Subcutaneous abdominal adipose tissue (tissue), 5 donors: ENCODE data around the gene AKNAD1.

Experiments used
- H3K27ac ChIP-seq: one replicate; pipeline ENCODE4 v1.7.0; 2013; ENCODE audit warnings: low read depth, mild to moderate bottlenecking, inconsistent platforms, low read length, moderate library complexity
- H3K27me3 ChIP-seq, 5 donors: one replicate each; pipeline ENCODE4 v1.7.0; 2013; ENCODE audit warnings: low read length in 5 of 5, inconsistent platforms in 1 of 5; ENCODE audit not compliant: control insufficient read depth in 5 of 5, insufficient read depth in 4 of 5
- H3K36me3 ChIP-seq, 5 donors: one replicate each; pipeline ENCODE4 v1.7.0; 2013; ENCODE audit warnings: low read length in 5 of 5; ENCODE audit not compliant: control insufficient read depth in 5 of 5, insufficient read depth in 5 of 5
- H3K4me1 ChIP-seq, 5 donors: one replicate each; pipeline ENCODE4 v1.7.0; 2013; ENCODE audit warnings: low read length in 5 of 5, mild to moderate bottlenecking in 3 of 5, moderate library complexity in 1 of 5; ENCODE audit not compliant: control insufficient read depth in 5 of 5, insufficient read depth in 5 of 5
- H3K4me3 ChIP-seq, 5 donors: one replicate each; pipeline ENCODE4 v1.7.0; 2013; ENCODE audit warnings: low read length in 5 of 5, low read depth in 1 of 5
- H3K9ac ChIP-seq, 5 donors: one replicate each; pipeline ENCODE4 v1.7.0; 2013; ENCODE audit warnings: low read length in 5 of 5, mild to moderate bottlenecking in 4 of 5, moderate library complexity in 3 of 5
- H3K9me3 ChIP-seq, 5 donors: one replicate each; pipeline ENCODE4 v1.7.0; 2013; ENCODE audit warnings: low read length in 5 of 5; ENCODE audit not compliant: control insufficient read depth in 5 of 5
- donor health status: healthy.
- donor health status: healthy.
- donor health status: healthy.
- donor health status: healthy.
- donor health status: healthy.

The AKNAD1 gene

DNA sequence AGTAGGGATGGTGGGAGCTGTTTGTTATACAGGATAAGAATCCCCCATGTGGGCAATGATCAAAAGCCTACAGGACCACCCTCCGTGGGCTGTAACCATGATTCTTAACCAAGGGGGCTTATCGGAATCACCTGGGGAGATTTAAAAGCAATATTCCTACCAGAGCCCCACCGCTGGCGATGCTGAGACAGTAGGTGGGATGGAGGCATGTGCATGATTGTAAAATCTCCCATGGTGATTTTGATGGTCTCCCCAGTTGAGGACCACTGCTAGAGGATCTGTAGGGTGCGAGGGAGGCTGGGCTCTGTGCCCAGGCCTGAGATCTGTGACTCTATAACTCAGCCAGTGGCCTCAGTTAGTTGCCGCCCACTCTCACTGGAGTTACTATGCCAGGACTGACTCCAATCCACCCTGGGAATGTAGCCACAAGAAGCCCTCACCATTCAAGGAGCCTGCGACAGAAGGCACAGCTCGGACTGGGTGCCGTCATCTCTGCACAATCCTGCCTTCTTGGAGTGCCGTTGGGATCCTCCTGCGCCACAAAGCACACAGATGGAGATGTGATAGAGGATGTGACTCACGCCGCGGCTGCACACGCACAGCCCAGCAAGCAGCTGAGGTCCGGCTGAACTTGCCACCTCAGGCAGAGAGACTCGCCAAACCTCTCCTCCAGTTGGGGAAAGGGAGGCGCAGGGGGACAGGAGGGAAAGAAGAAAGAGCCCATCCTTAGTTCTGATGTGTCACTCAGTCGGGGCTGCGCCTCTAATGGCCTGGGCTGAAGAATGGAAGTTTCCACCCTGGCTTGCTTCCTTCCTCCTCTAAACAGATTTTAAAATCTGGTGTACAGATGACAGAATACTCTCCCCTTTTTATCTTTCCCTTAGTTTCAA, 26.5 kb downstream of the AKNAD1 start:
- Histone ChIP-seq H3K4me1 (peaks cover 5 to 34% (median 27%) of the 10 kb centered on the region in 5 donors), H3K9ac (no peak overlapping the region), H3K27ac (peak overlapping the region; percentile 52), H3K36me3 (no peaks in the 10 kb centered on the region), H3K4me3 (peak overlapping the region in 4 of 5 donors; percentile 10 to 53 (median 22)), H3K27me3 (no peaks in the 10 kb centered on the region), H3K9me3 (no peaks in the 10 kb centered on the region)

DNA sequence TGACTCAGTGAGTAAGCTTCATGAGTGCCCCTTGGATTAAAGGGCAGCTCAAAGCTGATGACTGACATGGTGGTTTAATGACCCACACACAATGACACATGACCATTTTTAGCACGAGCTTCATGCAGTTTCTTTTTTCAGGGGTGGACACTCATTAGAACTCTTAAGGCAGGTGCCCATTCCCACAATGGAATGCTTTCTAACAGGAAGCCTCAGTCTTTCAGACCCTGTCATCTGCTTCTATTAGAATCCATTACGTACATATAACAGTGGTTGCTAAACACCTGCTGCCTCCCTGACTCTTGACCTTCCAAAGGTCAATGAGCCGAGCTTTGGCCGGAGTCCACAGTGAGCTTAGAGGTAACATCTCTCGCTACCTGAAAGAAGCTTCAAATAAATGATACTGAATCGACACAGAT, 27.4 kb downstream of the AKNAD1 start:
- Histone ChIP-seq H3K9ac (no peak overlapping the region), H3K27ac (no peak overlapping the region), H3K27me3 (no peaks in the 10 kb centered on the region), H3K9me3 (no peaks in the 10 kb centered on the region), H3K4me3 (no peak overlapping the region), H3K36me3 (no peaks in the 10 kb centered on the region), H3K4me1 (peaks cover 5 to 34% (median 27%) of the 10 kb centered on the region in 5 donors)

DNA sequence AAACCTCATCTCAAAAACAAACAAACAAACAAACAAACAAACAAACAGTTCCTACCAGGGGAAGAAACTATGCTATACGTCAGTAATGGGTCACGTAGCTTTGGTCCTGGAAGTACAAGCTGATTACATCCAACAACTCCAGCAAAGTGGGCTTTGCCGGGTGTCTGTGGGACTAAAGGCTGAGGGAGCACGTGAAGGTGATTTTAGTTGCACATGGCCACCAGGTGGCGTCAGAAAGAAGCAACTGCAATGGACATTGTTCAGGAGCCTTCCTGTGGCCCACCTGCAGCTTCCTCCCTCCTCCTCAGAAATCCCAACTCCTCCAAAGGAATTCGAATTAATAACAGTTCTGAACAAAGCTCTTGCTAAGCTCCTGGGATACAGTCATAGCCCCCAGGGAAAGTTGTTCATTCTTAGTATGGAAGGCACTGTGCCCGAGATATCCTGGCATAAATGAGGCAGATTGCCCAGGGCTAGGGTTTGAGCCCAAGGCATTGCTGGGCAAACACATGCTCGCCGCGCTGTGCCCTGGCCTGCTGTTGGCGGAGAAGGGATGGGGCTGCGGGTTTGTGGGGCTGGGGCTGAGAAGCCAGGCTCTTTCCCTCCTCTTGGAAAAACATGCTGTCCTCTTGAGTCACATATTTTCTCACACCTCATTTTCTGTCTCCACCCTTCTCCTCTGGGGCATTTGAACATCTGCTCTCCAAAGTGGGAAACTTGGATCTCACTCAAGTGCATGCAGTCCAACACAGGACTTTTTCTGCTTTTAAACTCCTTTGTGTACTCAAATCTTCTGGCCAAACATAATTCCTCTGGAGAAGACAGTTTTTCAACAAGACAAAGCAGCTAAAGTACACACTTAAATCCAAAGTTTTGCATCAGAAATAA, 28.6 kb downstream of the AKNAD1 start:
- Histone ChIP-seq H3K9ac (peak overlapping the region in 1 of 5 donors; percentile 52), H3K27me3 (no peaks in the 10 kb centered on the region), H3K9me3 (no peaks in the 10 kb centered on the region), H3K27ac (peak overlapping the region; percentile 23), H3K4me1 (peaks cover 5 to 34% (median 27%) of the 10 kb centered on the region in 5 donors), H3K36me3 (no peaks in the 10 kb centered on the region), H3K4me3 (no peak overlapping the region)

DNA sequence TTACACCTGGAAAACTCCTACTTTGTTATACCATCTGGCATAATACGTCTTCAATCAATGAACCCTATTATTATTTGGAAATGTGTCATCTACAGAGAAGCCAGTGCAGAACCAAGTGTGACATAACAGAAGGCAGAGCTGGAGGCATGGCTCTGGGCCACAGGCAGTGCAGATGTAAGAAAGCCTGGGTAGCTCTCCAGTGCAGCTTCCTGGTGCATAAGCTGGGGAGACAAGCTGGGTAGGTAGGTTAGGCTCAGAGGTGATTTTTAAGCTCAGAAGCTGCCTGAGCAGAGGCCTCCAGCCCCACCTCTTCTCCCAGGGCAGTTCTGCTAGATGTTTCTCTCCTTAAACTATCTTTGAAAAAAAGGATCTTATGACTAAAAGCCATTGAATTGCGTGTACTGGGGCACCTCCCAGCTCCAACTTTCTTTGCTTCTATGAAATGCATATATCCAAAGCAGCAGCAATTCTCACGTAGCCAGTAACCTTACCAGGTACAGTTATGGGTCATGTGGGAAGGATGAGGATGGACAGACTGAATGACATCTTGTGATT, 30.7 kb downstream of the AKNAD1 start:
- no peaks in the 10 kb centered on the region for H3K36me3 ChIP-seq
- no peak overlapping the region for H3K4me3 ChIP-seq
- H3K4me1 ChIP-seq, result peaks cover 5 to 23% (median 22%) of the 10 kb centered on the region in 5 donors
- no peak overlapping the region for H3K9ac ChIP-seq
- peaks cover 0 to 3% (median 0%) of the 10 kb centered on the region in 5 donors for H3K27me3 ChIP-seq
- H3K9me3 ChIP-seq, result no peaks in the 10 kb centered on the region
- H3K27ac ChIP-seq, result no peak overlapping the region

DNA sequence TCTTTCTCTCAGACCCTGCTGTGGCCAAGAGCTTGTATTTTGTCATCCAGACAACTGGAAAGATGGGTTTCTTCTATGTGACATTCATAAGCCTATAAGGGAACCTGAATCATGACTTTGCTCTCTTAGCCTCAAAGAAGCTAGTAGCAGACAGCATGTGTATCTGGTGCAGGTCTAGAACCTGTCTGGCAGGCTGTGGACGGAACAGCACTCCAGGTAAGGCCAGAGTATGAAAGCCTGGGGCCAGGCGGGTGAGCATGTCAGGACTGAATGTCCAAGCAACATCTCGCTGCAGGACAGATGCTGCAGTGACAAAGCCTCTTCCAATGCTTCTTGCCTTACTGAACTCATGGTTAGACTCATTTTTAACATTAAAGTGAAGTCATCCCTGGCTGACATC, 32.8 kb downstream of the AKNAD1 start:
- H3K9me3 ChIP-seq, result no peaks in the 10 kb centered on the region
- no peak overlapping the region for H3K27ac ChIP-seq

DNA sequence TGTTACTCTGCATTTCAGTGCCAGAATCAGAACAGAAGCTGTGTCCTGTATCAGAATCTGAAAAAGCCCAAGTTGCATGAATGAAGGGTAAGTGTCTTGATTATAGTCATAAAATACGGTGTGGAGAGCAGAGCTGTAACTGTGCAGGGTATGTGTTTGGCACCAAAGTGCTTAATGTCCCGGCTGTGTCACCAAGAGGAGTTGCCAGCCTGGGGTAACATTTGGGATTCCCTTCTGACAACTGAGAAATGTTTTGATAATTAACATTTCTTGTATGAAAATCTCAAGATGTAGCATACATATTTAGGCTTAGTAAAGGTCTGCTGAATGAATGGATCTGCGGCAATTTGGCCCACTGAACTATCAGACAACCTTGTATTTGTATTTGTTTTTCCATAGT, 33.3 kb downstream of the AKNAD1 start:
- Histone ChIP-seq H3K4me1 (peaks cover 0 to 9% (median 6%) of the 10 kb centered on the region in 5 donors), H3K27me3 (peaks cover 0 to 3% (median 0%) of the 10 kb centered on the region in 5 donors), H3K36me3 (no peaks in the 10 kb centered on the region), H3K9me3 (no peaks in the 10 kb centered on the region), H3K27ac (no peak overlapping the region), H3K9ac (no peak overlapping the region), H3K4me3 (no peak overlapping the region)

More for the DNA sequence above, 32.8 kb downstream of the AKNAD1 start:
- Histone ChIP-seq H3K27me3 (peaks cover 0 to 3% (median 0%) of the 10 kb centered on the region in 5 donors), H3K36me3 (no peaks in the 10 kb centered on the region), H3K9ac (no peak overlapping the region), H3K4me3 (no peak overlapping the region), H3K4me1 (peaks cover 0 to 10% (median 6%) of the 10 kb centered on the region in 5 donors)

DNA sequence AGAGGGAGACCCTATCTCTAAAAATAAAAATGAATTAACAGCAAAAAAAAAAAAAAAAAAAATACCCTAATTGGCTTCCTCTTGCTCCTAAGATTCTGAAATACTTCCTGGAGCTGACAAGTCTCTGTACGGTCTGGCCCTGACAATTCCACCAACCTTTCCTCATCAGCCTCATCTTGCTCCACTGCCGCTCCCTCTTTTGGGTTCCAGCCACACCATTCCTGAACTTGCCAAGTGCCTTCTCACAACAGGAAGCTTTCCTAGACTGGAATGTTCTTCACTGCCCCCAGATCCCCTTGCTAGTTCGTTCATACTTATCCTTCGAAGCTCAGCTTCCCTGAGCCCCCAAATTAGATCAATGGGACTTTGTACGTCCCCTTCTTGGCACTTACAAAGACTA, 37.0 kb downstream of the AKNAD1 start:
- no peak overlapping the region for H3K4me3 ChIP-seq
- H3K27ac ChIP-seq, result no peak overlapping the region
- H3K4me1 ChIP-seq, result peaks cover 0 to 23% (median 21%) of the 10 kb centered on the region in 5 donors
- peaks cover 0 to 9% (median 0%) of the 10 kb centered on the region in 5 donors for H3K27me3 ChIP-seq
- no peaks in the 10 kb centered on the region for H3K36me3 ChIP-seq
- no peaks in the 10 kb centered on the region for H3K9me3 ChIP-seq
- no peak overlapping the region for H3K9ac ChIP-seq

DNA sequence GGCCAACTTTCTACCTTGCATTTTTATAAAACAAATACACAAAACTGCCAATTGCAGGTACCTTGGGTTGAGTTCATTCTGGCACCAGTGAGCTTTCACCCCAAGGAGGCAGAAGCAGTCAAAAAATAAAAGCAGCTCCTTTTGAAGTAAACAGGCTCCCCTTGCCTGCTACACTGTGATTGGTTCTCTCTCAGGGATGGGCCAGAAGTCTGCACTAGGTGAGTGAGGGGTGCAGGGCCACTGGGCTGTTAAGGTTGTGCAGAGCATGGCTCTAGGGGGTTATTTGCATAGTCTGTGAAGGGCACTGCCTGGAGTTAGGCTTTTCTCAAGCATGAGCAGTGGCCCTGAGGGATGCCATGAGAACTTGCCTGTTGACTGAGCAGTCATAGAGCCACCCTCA, 39.1 kb downstream of the AKNAD1 start:
- Histone ChIP-seq H3K36me3 (no peaks in the 10 kb centered on the region), H3K27me3 (peaks cover 0 to 6% (median 0%) of the 10 kb centered on the region in 5 donors), H3K9ac (no peak overlapping the region), H3K4me1 (peaks cover 0 to 39% (median 28%) of the 10 kb centered on the region in 5 donors), H3K4me3 (no peak overlapping the region), H3K9me3 (no peaks in the 10 kb centered on the region), H3K27ac (no peak overlapping the region)

DNA sequence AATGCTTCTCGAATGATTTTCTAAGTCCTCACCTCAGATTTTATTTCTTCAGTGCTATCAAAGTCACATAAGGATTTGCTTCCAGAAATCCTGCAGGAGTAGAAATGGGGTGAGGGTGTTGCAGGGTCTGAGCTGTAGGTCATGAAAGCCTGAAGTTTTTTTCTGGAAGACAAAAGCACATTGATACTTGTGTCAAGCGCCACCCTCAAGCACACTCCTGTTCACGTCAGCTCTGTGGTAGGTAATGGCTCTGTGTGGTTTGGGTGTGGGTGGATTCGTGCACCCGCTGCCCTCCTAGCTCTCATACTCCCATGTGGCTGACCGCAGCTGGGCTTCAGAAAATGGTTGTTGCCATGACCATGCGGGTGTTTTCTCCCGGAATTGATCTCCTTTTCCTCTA, 39.9 kb downstream of the AKNAD1 start:
- Histone ChIP-seq H3K9ac (peak overlapping the region in 1 of 5 donors; percentile 35), H3K9me3 (no peaks in the 10 kb centered on the region), H3K4me1 (peaks cover 0 to 39% (median 28%) of the 10 kb centered on the region in 5 donors), H3K36me3 (no peaks in the 10 kb centered on the region), H3K27ac (peak overlapping the region; percentile 45), H3K4me3 (peak overlapping the region in 4 of 5 donors; percentile 49 to 69 (median 56)), H3K27me3 (peaks cover 0 to 6% (median 0%) of the 10 kb centered on the region in 5 donors)
